Choroid plexus epithelial cell (primary cell): Measurements from ENCODE around the gene MYO18B.

Experiments used
- DNase-seq: peaks from one replicate; pipeline ENCODE4 v3.0.0-alpha.2; 2010; ENCODE audit warnings: low read depth
- H3K4me3 ChIP-seq: 2 replicates; pipeline ENCODE4 v1.5.1; 2011; ENCODE audit warnings: low read depth, mild to moderate bottlenecking, control low read depth, low read length, moderate library complexity
- TF ChIP-seq, protein P1 (sequence below): conservative IDR thresholded peaks from 2 replicates; pipeline ENCODE4 v1.5.1; 2011; ENCODE audit warnings: low read depth, mild to moderate bottlenecking, control low read depth, inconsistent platforms, low read length, moderate library complexity

Gene MYO18B

DNA sequence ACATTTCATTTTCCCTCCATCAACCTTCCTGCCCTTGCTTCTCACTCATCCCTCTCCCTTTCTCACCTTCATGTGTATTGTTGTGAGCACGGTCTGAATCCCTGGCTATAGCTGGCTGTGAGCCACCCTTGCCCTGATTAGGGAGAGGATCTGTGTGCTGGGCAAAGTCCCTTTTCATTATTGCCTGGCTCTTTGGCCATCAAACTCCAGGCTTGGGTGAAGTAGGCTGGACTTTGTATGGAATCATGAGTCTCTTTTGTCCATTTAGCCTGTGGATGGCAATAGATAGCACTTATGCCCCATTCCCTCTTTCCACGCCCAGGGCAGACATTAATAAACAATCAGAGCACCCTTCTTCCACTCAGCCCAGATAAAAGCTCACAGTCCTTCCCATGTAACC is 6.7 kb downstream of the MYO18B start:
- TF ChIP-seq, protein P1, sequence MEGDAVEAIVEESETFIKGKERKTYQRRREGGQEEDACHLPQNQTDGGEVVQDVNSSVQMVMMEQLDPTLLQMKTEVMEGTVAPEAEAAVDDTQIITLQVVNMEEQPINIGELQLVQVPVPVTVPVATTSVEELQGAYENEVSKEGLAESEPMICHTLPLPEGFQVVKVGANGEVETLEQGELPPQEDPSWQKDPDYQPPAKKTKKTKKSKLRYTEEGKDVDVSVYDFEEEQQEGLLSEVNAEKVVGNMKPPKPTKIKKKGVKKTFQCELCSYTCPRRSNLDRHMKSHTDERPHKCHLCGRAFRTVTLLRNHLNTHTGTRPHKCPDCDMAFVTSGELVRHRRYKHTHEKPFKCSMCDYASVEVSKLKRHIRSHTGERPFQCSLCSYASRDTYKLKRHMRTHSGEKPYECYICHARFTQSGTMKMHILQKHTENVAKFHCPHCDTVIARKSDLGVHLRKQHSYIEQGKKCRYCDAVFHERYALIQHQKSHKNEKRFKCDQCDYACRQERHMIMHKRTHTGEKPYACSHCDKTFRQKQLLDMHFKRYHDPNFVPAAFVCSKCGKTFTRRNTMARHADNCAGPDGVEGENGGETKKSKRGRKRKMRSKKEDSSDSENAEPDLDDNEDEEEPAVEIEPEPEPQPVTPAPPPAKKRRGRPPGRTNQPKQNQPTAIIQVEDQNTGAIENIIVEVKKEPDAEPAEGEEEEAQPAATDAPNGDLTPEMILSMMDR, result no peak
- H3K4me3 ChIP-seq, result no peak overlapping the region
- no peak for DNase-seq

- no peak overlapping the region for H3K4me3 ChIP-seq
- TF ChIP-seq, protein P1, result no peak
- DNase-seq, result no peak
These were observed 7.6 kb downstream of the MYO18B start for GRCh38 chr22:25749420-25750169.

DNA sequence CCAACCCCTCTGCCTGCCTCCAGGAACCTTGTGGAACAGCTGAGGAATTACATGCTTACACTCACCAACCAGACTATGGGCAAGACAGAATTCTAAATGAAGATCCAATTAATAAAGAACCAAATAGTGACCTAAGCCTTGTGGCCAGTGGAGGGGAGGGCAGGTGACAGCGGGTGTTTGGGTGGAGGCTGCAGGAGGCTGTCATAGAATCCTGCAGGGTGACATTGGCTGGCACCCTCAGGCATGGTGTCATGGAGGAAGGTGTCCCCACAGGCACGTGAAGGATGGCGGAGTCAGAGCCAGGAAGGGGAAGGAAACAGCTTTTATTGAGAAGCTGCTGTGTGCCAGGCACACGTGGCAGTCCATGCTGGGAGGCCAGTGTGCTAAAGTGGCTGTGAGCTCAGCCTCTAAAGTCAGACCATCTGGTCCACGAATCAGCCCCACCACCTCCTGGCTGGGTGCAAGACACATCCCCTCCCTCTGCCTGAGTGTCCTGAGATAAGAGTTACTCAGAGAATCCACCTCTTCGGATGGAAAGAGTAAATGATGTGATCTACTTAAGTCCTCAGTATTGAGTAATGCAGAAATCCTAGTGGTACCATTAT is 8.7 kb downstream of the MYO18B start:
- DNase-seq, result no peak
- no peak overlapping the region for H3K4me3 ChIP-seq
- TF ChIP-seq, protein P1, result no peak

- DNase-seq, result no peak
- H3K4me3 ChIP-seq, result no peak overlapping the region
- TF ChIP-seq, protein P1, result no peak
These were observed 9.2 kb downstream of the MYO18B start for GRCh38 chr22:25751174-25751581.

- no peak for DNase-seq
- TF ChIP-seq, protein P1, result no peak
- no peak overlapping the region for H3K4me3 ChIP-seq
These were observed 10.7 kb downstream of the MYO18B start for GRCh38 chr22:25752615-25753214.

GRCh38 chr22:25753252-25753651 is 11.3 kb downstream of the MYO18B start:
- TF ChIP-seq, protein P1, result no peak
- DNase-seq, result no peak
- H3K4me3 ChIP-seq, result no peak overlapping the region
